K562 (cell line): Measurements from ENCODE around the gene C1orf174. TPM values are rescaled to one million over a fixed set of nuclear protein-coding genes. Genes with fewer than 3 reads are reported as not detected.

ENCODE experiments used
- ATAC-seq: fragments of 200-7000 bp; cut with Tn5 transposase; 3 replicates; pipeline ENCODE4 v1.9.1; 2020; ENCODE audit warnings: moderate library complexity
- BruUV-seq: library from RNA; stranded (reverse); fragments of 400-500 nt; replicated peaks from 2 replicates; lab custom pipeline; 2021; lab: Mats Ljungman, UMichigan
- CTCF ChIA-PET: fragments of 300-600 bp; formaldehyde crosslinking; extraction: SDS; loops from one replicate; lab custom pipeline; 2021; ENCODE audit warnings: low intra/inter-chr PET ratio; lab: Yijun Ruan, JAX
- POLR2A ChIA-PET: fragments of 300-600, 350-650 bp; sonication (Branson Sonifier 250); formaldehyde crosslinking; extraction: SDS; loops from one replicate; lab custom pipeline; 2021; ENCODE audit warnings: antibody characterized with exemption, inconsistent platforms; lab: Yijun Ruan, JAX
- DNase-seq, 4 experiments: peaks; one replicate each; pipeline versions ENCODE4 v3.0.0 to v3.0.0-alpha.2; 2011 to 2018; ENCODE audit warnings: low spot score in 3 of 4, mixed read lengths in 3 of 4; ENCODE audit errors: extremely low read depth in 1 of 4
- FAIRE-seq: peaks from 2 replicates; lab custom pipeline; 2011; peaks lifted over from hg19 to GRCh38; lab: Jason Lieb, UNC
- H2AFZ ChIP-seq: 2 replicates; pipeline ENCODE4 v1.6.0; 2011; ENCODE audit warnings: low read depth, low read length, control low read depth, inconsistent platforms
- H3K27ac ChIP-seq: fragments of 200-600 bp; 3 replicates; pipeline ENCODE4 v1.8.0; 2011; ENCODE audit warnings: low read depth, mild to moderate bottlenecking, control low read depth, inconsistent platforms, low read length, moderate library complexity, mixed read lengths; ENCODE audit errors: extremely low read depth
- H3K27me3 ChIP-seq, 2 experiments: fragments of 300-600 bp in 1 of 2; 2 replicates in 1 of 2; 3 replicates in 1 of 2; pipeline versions ENCODE4 v1.6.0 to v1.8.0; 2011; ENCODE audit warnings: inconsistent platforms in 2 of 2, low read length in 2 of 2, mild to moderate bottlenecking in 1 of 2, mixed read lengths in 1 of 2, moderate library complexity in 1 of 2; ENCODE audit not compliant: control insufficient read depth in 2 of 2, insufficient read depth in 2 of 2
- H3K36me3 ChIP-seq: fragments of 300-600 bp; 3 replicates; pipeline ENCODE4 v1.8.0; 2011; ENCODE audit warnings: mild to moderate bottlenecking, low read length, inconsistent platforms; ENCODE audit not compliant: control insufficient read depth, insufficient read depth
- H3K4me1 ChIP-seq, 2 experiments: fragments of 200-600 bp in 1 of 2; replicated peaks in 1 of 2; 2 replicates in 1 of 2; 3 replicates in 1 of 2; pipeline versions ENCODE4 v1.5.1 to v1.8.0; 2011; ENCODE audit warnings: inconsistent platforms in 2 of 2, low read length in 2 of 2, mild to moderate bottlenecking in 1 of 2, mixed read lengths in 1 of 2, moderate library complexity in 1 of 2; ENCODE audit not compliant: control insufficient read depth in 2 of 2, insufficient read depth in 2 of 2
- H3K4me2 ChIP-seq: 2 replicates; pipeline ENCODE4 v1.6.1; 2011; ENCODE audit warnings: low read length, control low read depth, inconsistent platforms, mixed read lengths; ENCODE audit not compliant: insufficient read depth
- H3K4me3 ChIP-seq: fragments of 200-600 bp; sonication (generic), shearing (Covaris generic); 2 replicates; pipeline ENCODE4 v1.5.1; 2016; ENCODE audit warnings: control low read depth, inconsistent platforms
- H3K79me2 ChIP-seq: fragments of 200-600 bp; 3 replicates; pipeline ENCODE4 v1.8.0; 2011; ENCODE audit warnings: low read length, inconsistent platforms; ENCODE audit not compliant: control insufficient read depth, insufficient read depth
- H3K9ac ChIP-seq, 2 experiments: 2 replicates each; pipeline versions ENCODE4 v1.6.0 to v1.6.1; 2011; ENCODE audit warnings: low read depth in 2 of 2, low read length in 2 of 2, control low read depth in 1 of 2, inconsistent platforms in 1 of 2, mild to moderate bottlenecking in 1 of 2, mixed read lengths in 1 of 2; ENCODE audit not compliant: insufficient read depth in 1 of 2
- H3K9me1 ChIP-seq: one replicate; pipeline ENCODE4 v1.6.0; 2011; ENCODE audit warnings: inconsistent platforms, mild to moderate bottlenecking, low read length, moderate library complexity; ENCODE audit not compliant: control insufficient read depth, insufficient read depth
- H3K9me3 ChIP-seq: replicated peaks from 2 replicates; pipeline ENCODE4 v1.5.1; 2011; ENCODE audit warnings: low read depth, low read length, inconsistent platforms; ENCODE audit not compliant: control insufficient read depth, insufficient read depth
- H4K20me1 ChIP-seq: replicated peaks from 2 replicates; pipeline ENCODE4 v1.6.1; 2011; ENCODE audit warnings: low read length, inconsistent platforms, mixed read lengths; ENCODE audit not compliant: control insufficient read depth, insufficient read depth
- GATA2 ChIP-seq: sonication (generic); formaldehyde crosslinking; IDR thresholded peaks from 2 replicates; pipeline ENCODE4 v1.4.0; 2020; ENCODE audit warnings: mild to moderate bottlenecking, missing genetic modification reagents
- ILF3 ChIP-seq: fragments of 450-650 bp; IDR thresholded peaks from 2 replicates; pipeline ENCODE4 v1.6.1; 2018; ENCODE audit warnings: antibody characterized with exemption, mild to moderate bottlenecking, moderate library complexity, borderline replicate concordance
- POLR2AphosphoS5 ChIP-seq: IDR thresholded peaks from 2 replicates; pipeline ENCODE4 v1.6.1; 2011; ENCODE audit warnings: mild to moderate bottlenecking, low read depth, low read length, moderate library complexity; ENCODE audit not compliant: control insufficient read depth, insufficient read depth
- PURB ChIP-seq: sonication (generic); formaldehyde crosslinking; IDR thresholded peaks from 2 replicates; pipeline ENCODE4 v1.9.0; 2021; ENCODE audit warnings: low read depth, mild to moderate bottlenecking, missing genetic modification reagents
- SIX5 ChIP-seq, 2 experiments: IDR thresholded peaks; 2 replicates each; pipeline ENCODE4 v1.6.1; 2011; ENCODE audit warnings: low read length in 2 of 2, borderline replicate concordance in 1 of 2, low read depth in 1 of 2, mild to moderate bottlenecking in 1 of 2, moderate library complexity in 1 of 2; ENCODE audit not compliant: insufficient read depth in 1 of 2
- whole genome bisulfite sequencing: fragments of 100-300 bp; shearing (Covaris generic); methylation state at CpG from one replicate; pipeline ENCODE4 v1.1.6; 2016; ENCODE audit warnings: low coverage, mixed read lengths; ENCODE audit not compliant: insufficient coverage; ENCODE audit errors: missing lambda C conversion rate; 5-methylcytosine and 5-hydroxymethylcytosine counted together
- in situ Hi-C: fragments of 300-500 bp; cut with MboI; formaldehyde crosslinking; loops from 4 replicates; pipeline ENCODE4 v1.15.0; 2018; ENCODE audit warnings: inconsistent platforms, mixed read lengths
- intact Hi-C: fragments of 100-400 bp; cut with micrococcal nuclease; formaldehyde crosslinking; loops from 2 replicates; pipeline ENCODE4 v1.14.2; 2022
- polyA plus RNA-seq, 8 experiments: library from polyadenylated mRNA; depleted of rRNA in 4 of 8; stranded (reverse) in 5 of 8; unstranded in 3 of 8; fragments of >200 nt; fragmentation: Nextera tagmentation in 2 of 8; fragmentation: Illumina TruSeq in 1 of 8; extraction: Ambion mirVana in 2 of 8; extraction: Trizol in 1 of 8; gene quantifications; 2 replicates each; pipeline versions ENCODE4 v1.2.1 to v1.2.3, GENCODE V29; 2011 to 2014; ENCODE audit warnings: inconsistent platforms in 1 of 8, missing spikeins in 1 of 8
- total RNA-seq, 7 experiments: library from RNA; depleted of rRNA in 6 of 7; stranded (reverse); fragments of >200 nt in 6 of 7; fragmentation: Illumina TruSeq in 2 of 7; extraction: Trizol in 2 of 7; gene quantifications; 2 replicates each; pipeline versions ENCODE4 v1.2.1 to v1.2.3, GENCODE V29; 2011 to 2021; ENCODE audit warnings: low replicate concordance in 1 of 7

C1orf174 gene
- total and polyA plus RNA-seq, 9 of the 15 experiments (the other 6 are each of a cell fraction or from before 2014, with no cell fraction given) = 38.5 to 64.9 (median 45.4) TPM

DNA sequence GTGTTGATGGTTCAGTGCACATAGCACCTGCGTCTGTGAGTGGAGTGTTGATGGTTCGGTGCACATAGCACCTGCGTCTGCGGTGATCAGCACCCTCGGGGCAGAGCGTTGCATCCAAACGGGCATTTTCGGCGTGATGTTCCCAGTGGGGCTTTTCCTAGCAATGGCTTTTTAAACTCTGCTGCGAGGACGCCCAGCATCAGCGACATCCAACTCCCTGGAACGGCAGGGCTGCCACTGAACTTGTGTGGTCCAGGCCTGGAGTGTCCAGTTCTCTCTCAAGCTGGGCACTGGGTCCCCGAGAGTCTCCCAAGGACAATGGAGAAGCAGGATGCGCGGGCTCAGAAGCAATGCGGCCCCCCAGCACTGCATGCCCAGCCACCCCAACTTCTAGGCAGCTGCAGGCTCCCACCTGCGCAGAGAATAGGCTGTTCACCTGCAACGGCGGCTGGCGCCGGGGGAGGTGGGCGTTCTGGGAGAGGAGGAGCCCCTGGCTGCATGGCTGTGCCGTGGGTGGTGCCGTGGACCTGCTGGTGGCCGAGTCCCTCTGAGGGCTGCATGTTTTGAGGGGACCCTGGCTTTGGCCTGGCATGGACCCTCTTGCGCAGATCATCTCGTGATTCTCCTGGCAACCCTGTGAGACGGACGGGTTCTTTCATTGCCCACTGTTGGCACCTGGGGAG is 10.1 kb upstream of the C1orf174 start:
- Histone ChIP-seq H3K9me3 (no peaks in the 10 kb centered on the region), H3K36me3 (no peaks in the 10 kb centered on the region), H3K4me2 (no peak overlapping the region), H4K20me1 (peaks cover 22% of the 10 kb centered on the region; the same call in 1 of the 2 replicates), H3K9me1 (no peaks in the 10 kb centered on the region), H3K79me2 (no peaks in the 10 kb centered on the region)
- ChIA-PET POLR2A (no interaction called here), CTCF (interaction anchor here (1.2 kb wide), 1 partner anchor 150 kb away, joined by 3 read pairs; no protein-coding TSS in a partner anchor)
- FAIRE-seq (no peak), ATAC-seq (no peak)
- in situ Hi-C loops = no loop called here
- TF ChIP-seq POLR2AphosphoS5 (no peak), SIX5 (IDR thresholded peaks at IDR 0.05; ENCODE audit: borderline replicate concordance in 1 of 2, insufficient read depth in 1 of 2, low read depth in 1 of 2, low read length in 2 of 2) (no peak), ILF3 (no peak), PURB (CRISPR knock-in tag) (no peak), GATA2 (no peak)
- TF ChIP-seq, all 486 proteins: peak for 0
- H2AFZ ChIP-seq = no peak overlapping the region
- H3K27me3 ChIP-seq = peaks cover 7 to 33% of the 10 kb centered on the region in 2 experiments
- DNase-seq = no peak
- peaks cover 10 to 73% of the 10 kb centered on the region in 2 experiments; a peak in 4 of 5 replicates for H3K4me1 ChIP-seq
- no peak overlapping the region for H3K9ac ChIP-seq
- H3K27ac ChIP-seq = no peak overlapping the region
- WGBS = 18% methylated on average over 30 of the region's 30 CpGs
- intact Hi-C loops = loop anchor here (5.0 to 10.0 kb wide), 2 partner anchors 152 to 1835 kb away; no protein-coding TSS in a partner anchor
- H3K4me3 ChIP-seq = no peak overlapping the region
- BruUV-seq = no TSS peak
